ENCODE results near the gene NLRP11.

Gene NLRP11

DNA sequence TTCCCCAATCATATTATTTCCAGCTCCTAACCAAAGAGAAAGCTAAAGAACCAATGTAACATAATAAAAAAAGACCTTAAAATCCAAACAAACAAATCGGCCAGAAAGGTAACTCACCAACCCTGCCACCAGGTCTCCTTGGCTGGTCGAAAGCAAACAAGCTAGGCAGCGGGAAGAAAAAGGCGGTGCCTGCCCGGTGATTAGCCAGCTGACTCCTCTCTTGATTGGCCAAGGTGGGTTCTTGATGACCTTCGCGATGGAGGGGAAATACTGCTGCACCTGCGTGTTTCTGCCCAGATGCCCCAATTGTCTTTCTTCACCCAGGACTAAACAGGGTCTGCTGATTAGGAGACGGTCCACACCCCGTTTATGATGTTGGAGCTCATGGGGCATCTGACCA lies at the start of gene NLRP11:
NLRP11 (minus strand) TSS at position 154 of the 400 bp plus-strand sequence. CDS start 13,825 bp downstream, outside the sequence.
- no peak for DNase-seq (ENCODE audit: low read depth in 3 of 3, low spot score in 1 of 3)

DNA sequence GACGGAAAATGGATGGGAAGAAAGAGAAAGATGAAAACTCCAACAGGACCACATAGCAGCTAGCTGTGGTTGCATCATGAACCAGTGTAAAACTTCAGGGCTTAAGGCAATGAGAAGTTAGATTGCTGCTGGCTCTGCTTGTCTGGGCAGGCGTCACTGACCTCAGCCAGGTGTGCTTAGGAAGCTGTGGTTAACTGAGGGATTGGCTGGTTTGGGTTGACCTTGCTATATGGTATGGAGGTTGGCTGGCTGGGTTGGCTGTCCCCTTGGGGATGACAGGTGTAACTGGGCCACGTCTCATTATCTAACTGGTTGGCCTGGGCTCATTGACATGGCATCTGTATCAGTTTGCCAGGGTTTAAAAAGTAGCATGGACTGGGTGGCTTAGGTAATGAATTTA lies 45.4 kb upstream of the NLRP11 start:
- no peak for DNase-seq (ENCODE audit: low read depth in 3 of 3, low spot score in 1 of 3)

DNA sequence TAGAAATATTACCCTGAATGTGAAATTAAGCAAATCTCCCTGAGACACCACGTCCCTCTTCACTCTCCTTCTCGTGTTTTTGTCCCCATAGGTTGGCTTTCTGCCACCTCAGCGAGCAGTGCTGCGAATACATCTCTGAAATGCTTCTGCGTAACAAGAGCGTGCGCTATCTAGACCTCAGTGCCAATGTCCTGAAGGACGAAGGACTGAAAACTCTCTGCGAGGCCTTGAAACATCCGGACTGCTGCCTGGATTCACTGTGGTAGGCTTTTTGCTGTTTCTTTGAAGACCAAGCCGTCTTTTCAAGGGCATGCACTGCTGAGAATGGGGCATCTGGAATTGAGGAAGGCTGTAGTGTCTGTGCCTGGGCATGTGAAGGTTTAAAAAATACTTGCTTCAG lies 38.9 kb upstream of the NLRP11 start:
- no peak for DNase-seq (ENCODE audit: low read depth in 3 of 3, low spot score in 1 of 3)

DNA sequence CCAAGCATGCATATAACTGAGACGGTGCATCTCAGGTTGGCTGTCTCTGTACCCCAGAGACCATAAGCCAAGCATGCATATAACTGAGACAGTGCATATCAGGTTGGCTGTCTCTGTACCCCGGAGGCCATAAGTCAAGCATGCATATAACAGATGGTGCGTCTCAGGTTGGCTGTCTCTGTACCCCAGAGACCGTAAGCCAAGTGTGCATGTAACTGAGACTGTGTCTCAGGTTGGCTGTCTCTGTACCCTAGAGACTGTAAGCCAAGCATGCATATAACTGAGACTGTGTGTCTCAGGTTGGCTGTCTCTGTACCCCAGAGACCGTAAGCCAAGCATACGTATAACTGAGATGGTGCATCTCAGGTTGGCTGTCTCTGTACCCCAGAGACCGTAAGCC lies 35.3 kb upstream of the NLRP11 start:
- DNase-seq (ENCODE audit: low read depth in 3 of 3, low spot score in 1 of 3), result no peak

DNA sequence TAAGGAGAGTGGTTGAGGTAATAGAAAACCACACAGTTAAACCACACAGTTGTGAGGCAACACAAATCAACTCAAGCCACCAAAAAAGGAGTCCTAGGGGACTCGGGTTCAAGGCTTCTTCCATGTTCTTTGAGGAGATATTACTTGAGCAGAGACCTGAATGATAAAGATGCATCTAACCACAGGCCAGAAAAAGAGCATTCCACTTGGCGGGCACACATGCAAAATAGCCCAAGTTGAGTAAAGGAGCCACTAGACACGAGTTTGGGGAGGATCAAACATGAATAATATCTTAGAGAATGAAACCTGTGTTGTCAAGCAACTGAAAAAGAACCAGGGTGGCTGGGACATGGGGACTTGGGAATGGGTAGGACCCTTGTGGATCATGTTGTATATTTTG lies 34.7 kb upstream of the NLRP11 start:
- DNase-seq (ENCODE audit: low read depth in 3 of 3, low spot score in 1 of 3), result no peak

DNA sequence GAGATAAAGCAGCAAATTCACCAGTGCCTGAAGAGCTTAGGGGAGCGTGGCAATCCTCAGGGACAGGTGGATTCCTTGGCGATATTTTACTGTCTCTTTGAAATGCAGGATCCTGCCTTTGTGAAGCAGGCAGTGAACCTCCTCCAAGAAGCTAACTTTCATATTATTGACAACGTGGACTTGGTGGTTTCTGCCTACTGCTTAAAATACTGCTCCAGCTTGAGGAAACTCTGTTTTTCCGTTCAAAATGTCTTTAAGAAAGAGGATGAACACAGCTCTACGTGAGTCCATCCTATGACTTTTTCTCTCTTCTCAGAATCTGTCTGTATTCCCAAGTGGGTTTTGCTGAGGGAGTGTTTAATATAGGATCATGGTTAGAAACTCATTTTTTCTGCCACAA lies 27.2 kb upstream of the NLRP11 start:
- DNase-seq (ENCODE audit: low read depth in 3 of 3, low spot score in 1 of 3), result no peak

DNA sequence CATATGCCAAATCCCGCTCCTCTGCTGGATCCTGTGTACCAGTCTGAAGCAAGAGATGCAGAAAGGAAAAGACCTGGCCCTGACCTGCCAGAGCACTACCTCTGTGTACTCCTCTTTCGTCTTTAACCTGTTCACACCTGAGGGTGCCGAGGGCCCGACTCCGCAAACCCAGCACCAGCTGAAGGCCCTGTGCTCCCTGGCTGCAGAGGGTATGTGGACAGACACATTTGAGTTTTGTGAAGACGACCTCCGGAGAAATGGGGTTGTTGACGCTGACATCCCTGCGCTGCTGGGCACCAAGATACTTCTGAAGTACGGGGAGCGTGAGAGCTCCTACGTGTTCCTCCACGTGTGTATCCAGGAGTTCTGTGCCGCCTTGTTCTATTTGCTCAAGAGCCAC lies 26.6 kb upstream of the NLRP11 start:
- no peak for DNase-seq (ENCODE audit: low read depth in 3 of 3, low spot score in 1 of 3)

DNA sequence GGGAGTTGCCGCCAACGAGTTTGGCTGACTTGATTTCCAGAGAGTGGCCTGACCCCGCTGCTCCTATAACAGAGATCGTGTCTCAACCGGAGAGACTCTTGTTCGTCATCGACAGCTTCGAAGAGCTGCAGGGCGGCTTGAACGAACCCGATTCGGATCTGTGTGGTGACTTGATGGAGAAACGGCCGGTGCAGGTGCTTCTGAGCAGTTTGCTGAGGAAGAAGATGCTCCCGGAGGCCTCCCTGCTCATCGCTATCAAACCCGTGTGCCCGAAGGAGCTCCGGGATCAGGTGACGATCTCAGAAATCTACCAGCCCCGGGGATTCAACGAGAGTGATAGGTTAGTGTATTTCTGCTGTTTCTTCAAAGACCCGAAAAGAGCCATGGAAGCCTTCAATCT lies 26.2 kb upstream of the NLRP11 start:
- no peak for DNase-seq (ENCODE audit: low read depth in 3 of 3, low spot score in 1 of 3)

DNA sequence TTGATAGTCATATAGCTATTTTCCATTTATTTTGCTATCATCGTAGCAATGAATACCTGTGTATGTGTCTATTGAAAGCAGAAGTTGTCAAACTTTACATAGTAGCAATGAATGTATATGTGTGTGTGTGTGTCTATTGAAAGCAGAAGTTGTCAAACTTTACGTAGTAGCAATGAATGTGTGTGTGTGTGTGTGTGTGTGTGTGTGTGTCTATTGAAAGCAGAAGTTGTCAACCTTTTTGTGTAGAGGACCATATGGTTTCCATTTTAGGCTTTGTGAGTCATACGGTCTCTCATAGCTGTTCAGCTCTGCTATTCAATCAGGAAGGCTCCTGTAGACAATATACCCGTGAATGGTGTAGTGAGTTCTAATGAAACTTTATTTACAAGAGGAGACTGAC lies 25.4 kb upstream of the NLRP11 start:
- no peak for DNase-seq (ENCODE audit: low read depth in 3 of 3, low spot score in 1 of 3)

DNA sequence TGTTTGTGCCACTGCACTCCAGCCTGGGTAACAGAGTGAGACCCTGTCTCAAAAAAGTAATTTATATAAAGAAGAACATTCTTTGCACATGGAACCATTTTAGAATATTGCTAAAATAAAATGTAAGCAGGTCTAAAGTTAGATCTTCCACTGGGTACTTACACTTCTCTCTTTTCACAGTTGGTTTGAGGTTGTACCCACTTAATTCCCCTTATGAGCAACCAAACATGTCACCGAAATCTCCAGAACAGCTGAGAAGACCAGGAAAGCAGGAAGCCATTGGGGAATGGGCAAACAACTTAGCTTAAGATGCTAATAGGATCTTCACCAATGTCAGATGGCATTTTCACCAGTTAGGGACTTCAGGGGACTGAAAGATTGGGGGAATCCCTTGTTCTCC lies 23.4 kb upstream of the NLRP11 start:
- no peak for DNase-seq (ENCODE audit: low read depth in 3 of 3, low spot score in 1 of 3)

DNA sequence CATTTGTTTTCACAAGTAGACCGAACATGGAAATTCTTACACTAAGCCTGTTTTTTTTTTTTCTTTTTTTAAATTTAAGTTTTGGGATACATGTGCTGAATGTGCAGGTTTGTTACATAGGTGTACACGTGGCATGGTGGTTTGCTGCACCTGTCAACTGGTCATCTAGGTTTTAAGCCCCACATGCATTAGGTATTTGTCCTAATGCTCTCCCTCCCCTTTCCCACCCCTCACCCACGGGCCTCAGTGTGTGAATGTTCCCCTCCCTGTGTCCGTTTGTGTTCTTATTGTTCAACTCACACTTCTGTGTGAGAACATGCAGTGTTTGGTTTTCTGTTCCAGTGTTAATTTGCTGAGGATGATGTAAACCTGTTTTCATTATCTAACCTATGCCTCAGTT lies 7.1 kb upstream of the NLRP11 start:
- DNase-seq (ENCODE audit: low read depth in 3 of 3, low spot score in 1 of 3), result no peak

DNA sequence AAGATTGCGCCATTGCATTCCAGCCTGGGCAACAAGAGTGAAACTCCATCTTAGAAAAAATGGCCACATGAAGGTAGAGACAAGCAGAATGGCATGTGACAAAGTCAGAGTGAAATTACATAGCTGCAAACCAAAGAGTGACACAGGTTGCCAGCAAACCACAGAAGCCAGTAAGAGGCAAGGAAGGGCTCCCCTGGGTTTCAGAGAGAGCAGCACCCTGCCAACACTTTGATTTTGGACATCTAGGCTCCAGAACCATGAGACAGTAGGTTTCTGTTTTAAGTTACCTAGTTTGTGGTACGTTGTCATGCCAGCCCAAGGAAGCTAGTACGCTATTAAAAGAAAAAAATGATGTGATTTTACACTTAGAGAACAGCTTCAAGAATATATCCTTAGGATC lies 6.5 kb upstream of the NLRP11 start:
- no peak for DNase-seq (ENCODE audit: low read depth in 3 of 3, low spot score in 1 of 3)

DNA sequence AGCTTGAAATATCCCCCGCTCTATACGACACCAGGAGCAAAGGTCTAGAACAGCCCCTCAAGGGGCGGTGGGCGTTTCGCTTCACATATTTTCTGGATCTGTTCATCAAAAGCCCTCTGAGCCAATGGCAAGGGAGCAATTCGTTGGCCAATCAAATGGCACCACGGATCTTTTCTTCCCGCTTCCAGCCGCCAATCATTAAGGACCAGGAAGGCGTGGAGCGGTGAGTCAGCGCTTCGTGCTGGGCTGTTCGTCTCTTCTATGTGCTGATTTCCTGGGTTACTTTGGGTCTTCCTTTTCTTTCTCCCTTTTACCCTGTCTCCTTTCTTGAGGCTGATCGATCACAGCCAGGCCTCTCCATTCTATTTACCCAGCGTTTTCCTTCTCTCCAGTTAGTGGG lies 4.5 kb upstream of the NLRP11 start, which contains the start of gene NLRP4:
NLRP4 (plus strand) TSS at position 201 of the 400 bp plus-strand sequence. CDS start 15,541 bp downstream, outside the sequence.
- no peak for DNase-seq (ENCODE audit: low read depth in 3 of 3, low spot score in 1 of 3)

DNA sequence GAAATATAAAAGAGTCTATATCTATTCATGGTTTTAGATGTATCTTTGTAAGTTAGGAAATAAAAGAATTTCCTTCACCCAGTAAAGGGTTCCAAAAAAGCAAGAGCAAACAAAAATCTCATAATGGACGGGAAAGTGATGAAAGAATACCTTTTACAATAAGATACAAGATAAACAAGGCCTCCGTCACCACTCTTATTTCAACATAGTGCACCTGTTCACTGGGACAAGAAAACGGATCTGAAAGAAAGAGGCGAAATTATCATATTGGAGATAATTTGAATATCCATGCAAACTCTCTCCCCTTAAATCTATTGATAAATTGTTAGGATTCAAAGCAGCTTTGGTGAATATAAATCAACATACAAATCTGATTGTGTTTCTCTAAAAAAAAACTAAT lies 877 bp upstream of the NLRP11 start:
- no peak for DNase-seq (ENCODE audit: low read depth in 3 of 3, low spot score in 1 of 3)

DNA sequence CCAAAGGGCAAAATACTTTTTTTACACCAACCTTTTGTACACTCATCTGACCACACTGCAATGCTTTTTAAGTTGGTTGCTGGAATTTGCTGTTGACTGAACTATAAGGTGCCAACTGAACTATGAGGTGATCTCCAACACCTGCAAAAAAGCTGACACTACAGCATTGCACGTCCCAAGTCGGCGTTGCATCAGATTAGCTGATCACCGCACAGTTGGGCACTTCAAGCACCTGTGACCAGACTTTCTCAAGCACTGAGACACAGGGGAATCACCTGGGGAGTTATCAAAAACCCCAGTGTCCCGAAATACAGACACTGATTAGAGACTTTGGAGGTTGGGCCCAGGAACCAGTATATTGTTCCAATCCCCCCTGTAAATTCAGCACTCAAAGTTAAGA lies 1.1 kb downstream of the NLRP11 start:
- DNase-seq (ENCODE audit: low read depth in 3 of 3, low spot score in 1 of 3), result no peak

DNA sequence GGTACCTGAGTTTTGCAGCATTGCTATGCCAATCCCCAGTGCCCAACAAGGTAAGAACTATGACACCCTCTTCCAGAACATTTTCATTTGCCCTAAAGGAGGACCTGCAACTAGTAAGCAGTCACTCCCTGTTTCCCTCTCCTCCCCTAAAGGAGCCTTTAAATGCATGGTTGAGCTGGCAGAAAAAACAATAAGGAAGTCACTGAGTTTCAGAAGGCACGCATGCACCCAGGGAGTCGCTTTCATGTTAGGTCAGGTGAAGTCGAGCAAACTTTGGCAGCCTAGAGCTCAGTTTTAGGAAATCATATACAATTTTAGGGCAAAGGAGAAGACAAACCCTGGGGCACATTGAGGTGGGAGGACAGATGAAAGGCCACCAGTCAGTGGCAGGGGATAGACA lies 11.8 kb downstream of the NLRP11 start:
- no peak for DNase-seq (ENCODE audit: low read depth in 3 of 3, low spot score in 1 of 3)

DNA sequence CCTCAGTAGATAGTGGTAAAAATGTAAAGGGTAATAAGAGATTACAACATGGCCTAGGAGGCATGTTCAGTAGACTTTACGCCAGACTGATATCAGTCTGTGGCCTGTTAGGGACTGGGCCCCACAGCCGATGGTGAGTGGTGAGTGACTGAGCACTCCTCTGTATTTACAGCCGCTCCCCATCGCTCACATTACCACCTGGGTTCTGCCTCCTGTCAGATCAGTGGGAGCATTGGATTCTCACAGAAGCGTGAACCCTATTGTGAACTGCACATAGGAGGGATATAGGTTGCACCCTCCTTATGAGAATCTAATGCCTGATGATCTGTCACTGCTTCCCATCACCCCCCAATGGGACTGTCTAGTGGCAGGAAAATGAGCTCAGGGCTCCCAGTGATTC lies 17.9 kb downstream of the NLRP11 start:
- DNase-seq (ENCODE audit: low read depth in 3 of 3, low spot score in 1 of 3), result no peak

DNA sequence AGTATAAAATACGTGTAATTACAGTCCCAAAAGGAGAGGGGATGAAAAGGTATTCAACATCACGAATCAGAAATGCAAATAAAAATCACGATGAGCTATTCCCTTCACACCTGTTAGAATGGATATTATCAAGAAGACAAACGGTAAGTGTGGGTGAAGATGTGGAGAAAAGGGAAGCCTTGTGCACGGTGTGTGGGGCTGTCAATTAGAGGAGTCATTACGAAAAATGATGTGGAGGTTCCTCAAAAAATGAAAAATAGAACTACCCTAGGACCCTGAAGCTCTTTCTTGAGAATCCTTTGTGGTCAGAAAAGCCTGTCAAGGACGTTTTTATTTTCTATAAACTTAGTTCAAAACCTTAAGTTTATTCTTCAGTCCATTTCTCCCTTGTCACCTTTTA lies 19.4 kb downstream of the NLRP11 start:
- DNase-seq (ENCODE audit: low read depth in 3 of 3, low spot score in 1 of 3), result no peak

DNA sequence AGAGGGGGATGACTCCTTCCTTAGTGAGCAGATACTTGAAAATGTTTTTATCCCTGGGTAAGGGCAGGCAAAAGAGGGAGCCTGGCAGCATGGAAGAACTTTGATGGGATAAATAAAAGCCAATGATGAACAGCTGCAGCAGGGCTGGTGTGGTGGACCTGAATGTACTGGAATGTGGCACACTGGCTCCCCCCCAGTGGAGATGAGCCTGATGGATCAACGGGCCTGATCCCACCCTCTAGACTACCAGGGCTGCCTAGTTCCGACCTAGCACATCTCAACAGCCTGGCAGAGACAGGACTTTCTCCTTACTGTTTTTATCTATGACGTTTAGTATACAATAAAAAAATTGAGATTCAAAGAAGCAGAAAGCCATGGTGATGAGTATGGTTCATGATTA lies 20.5 kb downstream of the NLRP11 start:
- no peak for DNase-seq (ENCODE audit: low read depth in 3 of 3, low spot score in 1 of 3)

DNA sequence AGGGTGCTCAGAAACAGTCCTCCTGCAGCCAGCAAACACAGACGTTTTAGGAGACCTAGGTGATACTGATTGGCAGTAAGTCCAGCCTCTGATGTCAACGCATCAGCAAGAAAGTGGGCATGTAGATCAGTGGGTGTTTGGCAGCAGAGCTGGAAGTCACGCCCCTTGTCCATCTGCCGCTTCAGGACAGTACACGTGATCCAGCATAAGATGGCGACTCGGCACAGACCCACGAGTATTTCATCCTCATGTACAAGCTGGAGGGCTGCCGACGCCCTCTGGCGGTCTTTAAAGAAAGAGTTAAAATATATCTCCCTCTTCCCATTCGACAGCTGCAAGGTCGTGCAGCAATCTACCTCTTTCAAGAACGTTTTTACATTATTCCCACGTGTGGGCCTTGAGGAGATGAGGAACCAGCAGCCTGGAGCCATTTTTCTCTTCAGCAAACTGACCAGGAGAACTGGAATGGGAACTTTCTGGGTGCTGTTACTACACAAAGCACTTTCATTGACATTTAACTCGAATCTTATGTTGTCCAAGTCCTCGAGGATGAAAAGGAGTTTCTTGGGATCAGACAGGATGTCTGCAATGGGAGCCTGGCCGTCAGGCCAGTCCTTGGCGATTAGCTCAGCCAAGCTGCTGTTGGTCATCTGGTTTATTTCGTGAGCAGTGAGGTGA lies 22.3 kb downstream of the NLRP11 start:
- no peak for DNase-seq (ENCODE audit: low read depth in 3 of 3, low spot score in 1 of 3)

DNA sequence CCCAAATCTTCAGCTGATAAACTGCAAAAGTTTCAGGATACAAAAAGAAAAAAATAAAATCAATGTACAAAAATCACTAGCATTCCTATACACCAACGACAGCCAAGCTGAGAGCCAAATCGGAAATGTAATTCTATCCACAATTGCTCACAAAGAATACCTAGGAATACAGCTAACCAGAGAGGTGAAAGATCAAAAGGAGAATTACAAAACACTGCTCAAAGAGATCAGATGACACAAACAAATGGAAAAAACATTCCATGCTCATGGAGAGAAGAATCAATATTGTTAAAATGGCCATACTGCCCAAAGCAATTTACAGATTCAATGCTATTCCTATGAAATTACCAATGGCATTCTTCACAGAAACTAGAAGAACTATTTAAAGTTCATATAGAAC lies 29.5 kb downstream of the NLRP11 start:
- no peak for DNase-seq (ENCODE audit: low read depth in 3 of 3, low spot score in 1 of 3)

DNA sequence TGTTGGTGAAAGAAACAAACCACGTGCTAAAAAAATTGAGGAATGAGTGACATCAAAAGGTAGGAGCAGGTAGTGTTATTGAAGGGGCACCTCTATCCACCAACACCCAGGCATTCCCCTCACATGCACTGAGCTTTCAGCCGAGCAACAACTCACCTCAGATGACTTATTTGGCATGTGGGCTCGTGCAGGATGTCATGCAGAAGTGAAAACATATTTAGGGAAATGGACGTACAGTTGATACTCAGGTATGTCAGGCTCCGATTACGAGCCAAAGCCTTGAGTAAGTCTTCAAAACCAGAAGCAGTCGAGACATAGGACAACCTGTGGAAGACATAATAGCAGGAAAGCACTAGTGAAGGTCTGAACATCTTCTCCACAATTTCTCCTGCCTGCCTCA lies 30.4 kb downstream of the NLRP11 start:
- DNase-seq (ENCODE audit: low read depth in 3 of 3, low spot score in 1 of 3), result no peak

DNA sequence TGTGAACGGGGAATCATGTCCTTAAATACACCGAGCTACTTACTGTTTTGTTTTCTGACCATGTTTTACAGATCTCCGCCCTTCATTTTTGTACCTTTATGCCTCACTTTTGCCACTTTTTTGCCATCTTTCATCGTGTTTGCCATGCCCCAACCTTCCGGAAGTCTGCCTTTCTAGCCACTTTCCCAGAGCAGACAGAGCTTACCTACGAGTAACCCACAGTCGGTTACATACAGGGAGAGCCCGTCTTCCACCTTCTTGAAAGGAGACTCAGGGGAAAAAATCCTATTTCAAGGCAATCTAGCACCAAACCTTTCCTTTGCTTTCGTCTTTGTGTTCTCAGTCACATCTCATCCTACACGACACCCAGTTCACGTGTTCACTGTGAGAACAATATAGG lies 36.8 kb downstream of the NLRP11 start:
- no peak for DNase-seq (ENCODE audit: low read depth in 3 of 3, low spot score in 1 of 3)

DNA sequence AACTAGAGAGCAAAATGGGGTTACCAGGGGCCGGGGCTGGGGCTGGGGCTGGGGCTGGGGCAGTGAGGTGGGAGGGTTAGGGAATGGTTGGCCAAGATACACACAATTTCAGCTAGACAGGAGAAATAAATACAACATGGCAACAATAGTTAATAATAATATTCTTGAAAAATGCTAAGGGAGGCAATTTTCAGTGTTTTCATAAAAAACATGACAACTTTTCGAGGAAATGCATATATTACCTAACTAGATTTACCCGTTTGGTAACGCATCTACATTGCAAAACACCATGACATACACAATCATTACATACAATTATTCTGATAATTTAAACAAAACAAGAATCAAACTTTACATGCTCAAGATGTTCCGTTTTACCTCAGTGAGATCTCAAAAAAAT lies 50.7 kb downstream of the NLRP11 start:
- DNase-seq (ENCODE audit: low read depth in 3 of 3, low spot score in 1 of 3), result no peak

All from stimulated activated CD4-positive, alpha-beta T cell treated with anti-CD3 and anti-CD28 coated beads, TNF-alpha, amount 100 ng/mL, for 1 hour (primary cell).